ENCODE measurements around the gene JSRP1.
A peak's percentile ranks its signal among the peaks of the same experiment; 100 is the strongest.

The JSRP1 gene

DNA sequence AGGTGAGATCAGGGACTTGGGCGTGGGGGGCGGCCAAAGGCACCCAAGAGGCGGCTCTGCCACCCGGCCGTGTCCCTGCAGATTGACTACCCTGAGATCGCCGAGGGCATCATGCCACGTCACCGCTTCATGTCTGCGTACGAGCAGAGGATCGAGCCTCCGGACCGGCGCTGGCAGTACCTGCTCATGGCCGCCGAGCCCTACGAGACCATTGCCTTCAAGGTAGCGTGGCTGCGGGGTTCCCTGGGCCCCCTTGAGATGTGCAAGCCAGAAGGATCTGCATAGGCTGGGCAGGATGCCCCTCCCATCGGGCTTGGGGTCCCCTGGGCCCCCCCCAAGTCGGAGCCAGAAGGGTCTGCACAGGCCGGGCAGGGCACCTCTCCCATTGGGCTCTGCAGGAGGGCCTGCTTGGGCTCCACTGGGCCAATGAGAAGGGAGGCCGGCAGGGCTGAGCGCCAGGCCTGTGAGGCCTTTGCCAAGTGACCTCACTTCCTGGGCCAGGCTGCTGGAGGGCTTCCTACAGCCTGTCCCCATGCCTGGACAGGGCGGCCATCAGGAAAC, 9.3 kb downstream of the JSRP1 start:
- DNase-seq (ENCODE audit: low read depth in 3 of 3, low spot score in 1 of 3), result no peak

GRCh38 chr19:2246014-2246620, 10.1 kb downstream of the JSRP1 start:
- DNase-seq (ENCODE audit: low read depth in 3 of 3, low spot score in 1 of 3), result no peak

- no peak for DNase-seq (ENCODE audit: low read depth in 3 of 3, low spot score in 1 of 3)
Observed at GRCh38 chr19:2245273-2245672, 10.9 kb downstream of the JSRP1 start.

- no peak for DNase-seq (ENCODE audit: low read depth in 3 of 3, low spot score in 1 of 3)
Observed at GRCh38 chr19:2244486-2244885, 11.7 kb downstream of the JSRP1 start.

DNA sequence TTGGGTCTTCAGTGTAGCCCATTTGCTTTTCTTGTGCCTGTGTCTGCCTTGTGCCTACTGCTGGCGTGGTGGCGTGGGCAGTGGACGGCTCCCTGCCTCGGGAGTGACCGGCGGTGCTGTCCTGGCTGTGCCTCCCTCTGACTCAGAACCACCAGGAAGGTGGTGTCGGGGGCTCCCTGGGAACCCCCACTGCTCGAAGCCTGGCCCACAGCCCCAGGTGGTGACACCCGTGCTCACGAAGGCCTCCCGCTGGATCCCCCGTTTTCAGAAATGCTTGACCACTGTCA, 12.1 kb downstream of the JSRP1 start:
- DNase-seq (ENCODE audit: low read depth in 3 of 3, low spot score in 1 of 3), result no peak

DNA sequence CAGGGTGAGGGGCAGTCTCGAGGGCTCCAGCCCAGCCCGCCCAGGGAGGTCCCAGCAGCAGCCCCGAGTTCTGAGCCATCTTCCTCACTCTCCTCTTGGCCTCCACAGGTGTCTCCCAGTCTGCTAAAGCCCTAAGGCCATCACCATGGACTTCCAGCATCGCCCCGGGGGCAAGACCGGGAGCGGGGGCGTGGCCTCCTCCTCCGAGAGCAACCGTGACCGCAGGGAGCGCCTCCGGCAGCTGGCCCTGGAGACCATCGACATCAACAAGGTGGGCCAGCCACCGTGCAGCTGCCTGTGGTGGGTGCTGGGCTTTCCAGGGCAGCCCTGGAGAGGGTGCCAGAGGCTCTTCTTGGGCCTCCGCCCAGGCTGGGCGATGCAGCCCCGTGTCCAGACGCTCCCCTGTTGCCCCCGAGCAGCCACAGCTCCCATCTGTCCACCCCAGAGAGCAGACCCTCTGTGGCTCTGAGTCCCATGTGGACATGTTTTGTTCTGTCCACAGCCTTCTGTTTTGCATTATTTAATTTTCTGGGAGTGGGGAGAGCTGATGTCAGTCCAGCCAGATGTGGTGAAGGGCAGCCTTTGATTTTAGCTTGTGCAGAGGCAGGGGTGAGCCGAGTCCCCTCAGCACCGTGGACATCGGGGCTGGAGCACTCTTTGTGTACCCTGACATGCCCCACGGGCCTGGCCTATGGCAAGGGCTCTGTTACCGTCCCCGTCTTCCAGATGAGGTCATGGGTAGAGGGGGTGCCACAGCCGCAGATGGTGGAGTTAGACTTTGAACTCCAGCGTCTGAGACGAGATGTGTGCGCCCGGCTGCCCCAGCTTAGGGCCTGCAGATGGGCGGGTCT, 12.7 kb downstream of the JSRP1 start:
- DNase-seq (ENCODE audit: low read depth in 3 of 3, low spot score in 1 of 3), result no peak

DNA sequence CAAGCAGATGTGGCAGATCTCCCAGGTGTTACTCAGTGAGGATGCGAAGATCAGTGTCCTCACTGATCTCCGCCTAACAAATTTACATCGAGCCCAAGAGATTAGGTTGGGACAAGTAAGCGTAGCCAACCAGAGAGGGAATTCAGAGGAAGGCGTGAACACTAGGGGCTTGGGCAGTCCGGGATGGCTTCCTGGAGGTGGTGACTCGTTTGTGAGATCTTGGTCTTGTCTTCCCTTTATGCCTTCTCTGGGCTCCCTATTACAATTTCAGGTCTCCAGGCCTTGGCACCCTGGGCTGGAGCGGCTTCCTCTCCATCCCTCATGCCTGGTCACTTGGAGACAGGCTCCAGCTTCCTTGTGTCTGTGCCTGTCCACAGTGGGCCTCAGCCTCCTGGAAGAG, 13.4 kb downstream of the JSRP1 start:
- no peak for DNase-seq (ENCODE audit: low read depth in 3 of 3, low spot score in 1 of 3)

DNA sequence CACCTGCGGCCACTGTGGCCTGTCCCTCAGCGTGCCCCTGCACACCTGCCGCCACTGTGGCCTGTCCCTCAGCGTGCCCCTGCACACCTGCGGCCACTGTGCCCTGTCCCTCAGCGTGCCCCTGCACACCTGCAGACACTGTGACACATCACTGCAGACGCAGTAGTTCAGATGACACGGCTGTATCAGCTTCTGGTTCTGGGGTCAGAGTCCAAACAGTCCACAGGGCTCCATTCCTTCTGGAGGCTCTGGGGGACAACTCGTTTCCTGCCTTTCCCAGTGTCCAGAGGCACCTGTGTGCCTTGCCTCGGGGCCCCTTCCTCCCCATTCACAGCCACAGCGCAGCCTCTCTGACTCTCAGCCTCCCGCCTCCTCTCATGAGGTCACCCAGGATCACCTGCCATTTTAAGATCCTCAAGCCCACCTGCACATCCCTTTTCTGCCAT, 14.1 kb downstream of the JSRP1 start:
- no peak for DNase-seq (ENCODE audit: low read depth in 3 of 3, low spot score in 1 of 3)

DNA sequence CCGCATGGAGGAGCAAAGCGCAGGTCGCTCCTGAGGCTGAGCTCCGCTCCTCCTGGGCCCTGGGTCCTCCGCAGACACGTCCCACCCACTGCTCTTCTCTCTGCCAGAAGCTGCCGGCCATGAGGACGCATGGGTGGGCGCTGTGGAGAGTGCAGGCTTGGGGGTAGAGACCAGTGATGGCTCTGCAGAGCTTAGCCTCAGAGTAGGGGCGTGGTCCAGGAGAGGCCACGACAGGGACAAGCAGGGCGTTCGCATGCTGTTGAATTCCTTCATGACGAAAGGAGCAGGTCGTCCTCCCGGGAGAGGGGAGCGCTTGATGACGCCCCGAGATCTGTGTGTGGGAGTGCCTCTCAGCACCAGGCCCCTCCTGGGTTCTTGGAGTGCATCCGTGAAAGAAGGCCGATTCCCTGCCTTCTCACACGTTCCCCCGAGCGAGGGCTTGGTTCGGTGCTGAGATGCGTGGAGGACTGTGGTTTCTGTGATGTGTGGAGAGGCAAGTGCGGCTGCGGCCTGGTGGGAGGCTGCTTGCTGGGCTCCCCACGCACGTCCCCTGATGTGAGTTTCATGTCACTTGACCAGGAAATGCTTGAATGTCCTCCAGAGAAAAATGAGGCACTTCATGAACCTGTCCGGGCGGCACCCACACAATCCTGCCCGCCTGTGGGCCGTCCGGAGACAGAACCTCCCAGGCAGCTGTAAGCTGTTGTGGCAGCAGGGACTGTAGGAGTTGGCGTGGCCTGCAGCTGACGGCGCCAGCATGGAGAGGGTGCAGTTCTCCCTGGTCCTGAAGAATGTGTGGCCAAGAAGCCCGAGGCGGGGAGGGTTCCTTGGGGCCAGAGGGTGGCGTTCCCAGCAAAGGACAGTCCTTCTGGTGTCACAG, 15.1 kb downstream of the JSRP1 start:
- DNase-seq (ENCODE audit: low read depth in 3 of 3, low spot score in 1 of 3), result no peak

DNA sequence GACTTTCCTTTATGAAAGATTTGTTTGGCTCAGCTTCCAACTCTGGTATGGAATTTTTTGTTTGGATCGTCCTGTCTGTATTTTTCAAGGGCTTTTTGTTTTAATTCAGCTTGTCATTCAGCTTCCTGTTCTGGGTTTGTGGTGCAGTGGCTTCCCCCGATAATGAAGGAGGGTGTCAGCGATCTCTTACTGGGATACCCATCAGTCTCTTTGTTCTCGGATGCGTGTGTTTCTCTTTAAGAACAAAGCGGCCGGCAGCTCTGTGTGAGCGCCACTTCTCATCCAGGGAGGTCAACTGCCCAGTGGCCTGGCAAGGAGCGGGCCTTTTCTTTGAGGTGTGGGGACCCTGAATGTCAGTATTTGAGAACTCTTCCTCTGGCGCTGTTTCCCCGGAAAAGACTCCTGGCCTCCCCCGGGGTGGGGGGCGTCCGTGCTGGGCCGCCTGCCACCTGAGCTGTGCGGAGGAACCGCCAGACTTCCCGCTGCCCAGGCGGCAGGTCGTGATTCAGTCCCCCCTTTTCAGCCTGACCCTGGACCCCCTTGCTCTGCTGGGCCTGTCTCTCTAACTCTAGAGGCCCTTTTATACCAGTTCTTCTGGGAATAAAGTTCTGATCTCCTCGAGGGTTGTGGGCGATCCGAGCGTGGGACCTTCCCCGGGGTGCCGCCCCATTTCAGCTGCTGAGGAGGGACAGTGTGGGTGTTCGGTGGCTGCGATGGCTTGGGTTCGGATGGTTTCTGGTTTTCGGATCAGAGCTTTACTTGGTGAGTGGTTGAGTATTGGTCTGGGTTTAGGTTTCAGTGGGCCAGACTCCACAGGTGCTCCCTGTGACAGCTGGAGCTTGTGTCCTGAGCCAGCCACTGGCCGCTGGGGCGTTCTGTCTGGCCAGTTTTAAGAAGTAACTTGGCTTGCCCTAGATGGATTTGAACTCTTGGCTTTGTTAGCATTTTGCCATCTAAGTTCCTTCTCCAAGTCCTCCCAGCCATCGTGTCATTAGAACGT, 16.1 kb downstream of the JSRP1 start:
- peak in 1 of 3 donors; percentile 11 for DNase-seq (ENCODE audit: low read depth in 3 of 3, low spot score in 1 of 3)

DNA sequence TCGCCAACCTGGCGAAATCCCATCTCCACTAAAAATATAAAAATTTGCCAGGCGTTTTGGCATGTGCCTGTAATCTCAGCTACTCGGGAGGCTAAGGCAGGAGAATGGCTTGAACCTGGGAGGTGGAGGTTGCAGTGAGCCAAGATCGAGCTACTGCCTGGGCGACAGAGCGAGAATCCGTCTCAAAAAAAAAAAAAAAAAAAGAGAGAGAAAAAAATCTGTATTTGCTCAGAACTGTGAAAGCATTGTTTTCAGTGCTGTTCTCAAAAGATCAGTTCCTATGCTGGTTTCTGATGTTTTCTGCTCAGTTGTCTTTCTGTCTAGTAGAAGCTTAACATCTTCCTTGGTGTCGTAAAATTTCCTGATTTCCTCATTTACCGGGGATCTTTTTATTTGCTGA, 17.0 kb downstream of the JSRP1 start:
- DNase-seq (ENCODE audit: low read depth in 3 of 3, low spot score in 1 of 3), result no peak

- no peak for DNase-seq (ENCODE audit: low read depth in 3 of 3, low spot score in 1 of 3)
Observed at GRCh38 chr19:2237869-2238153, 18.4 kb downstream of the JSRP1 start.

- no peak for DNase-seq (ENCODE audit: low read depth in 3 of 3, low spot score in 1 of 3)
Observed at GRCh38 chr19:2237051-2237868, 19.0 kb downstream of the JSRP1 start.

DNA sequence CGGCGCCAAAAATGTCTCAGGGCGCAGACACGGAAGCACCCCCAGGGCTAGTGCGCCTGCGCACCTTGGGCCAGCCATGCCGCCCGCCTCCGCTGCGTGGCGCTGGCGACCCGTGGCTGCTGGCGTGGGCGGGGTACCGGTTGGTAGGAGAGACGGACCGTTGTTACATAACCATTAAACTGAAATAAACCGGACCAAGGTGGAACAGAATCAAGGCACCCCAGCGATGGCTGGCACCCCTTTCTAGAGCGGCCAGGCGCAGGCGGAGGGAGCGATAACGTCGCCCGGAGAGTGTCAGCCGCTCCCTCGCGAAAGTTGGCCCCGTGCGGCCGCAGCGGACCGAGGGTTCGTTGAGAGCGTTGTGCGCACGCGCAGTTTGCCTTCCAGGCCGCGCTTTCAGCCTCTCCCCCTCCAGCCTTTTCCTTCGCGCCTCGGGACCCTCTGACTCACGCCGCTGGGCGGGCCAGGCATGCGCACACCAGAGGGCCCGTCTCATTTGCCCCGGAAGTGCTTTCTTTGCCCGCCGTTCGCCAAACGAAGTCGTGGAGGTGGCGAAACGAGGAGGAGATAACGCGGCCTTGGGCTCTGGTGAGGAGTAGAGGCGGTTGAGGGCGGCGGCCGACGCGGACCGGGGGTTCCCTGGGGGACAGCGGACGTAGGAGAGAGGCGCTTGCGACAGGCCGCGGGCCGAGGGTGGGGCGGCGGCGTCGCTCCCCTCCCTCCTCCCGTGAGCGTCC, 19.7 kb downstream of the JSRP1 start, which contains the start of the genes PLEKHJ1 and SF3A2:
Gene PLEKHJ1, minus strand, starts transcription at position 16 of the 737 bp plus-strand sequence. CDS start 81 bp downstream, outside the sequence.
Gene SF3A2, plus strand, starts transcription at position 511 of the 737 bp plus-strand sequence. CDS start 6,595 bp downstream, outside the sequence.
- DNase-seq (ENCODE audit: low read depth in 3 of 3, low spot score in 1 of 3), result peak; percentile 95 to 99 (median 98)

DNA sequence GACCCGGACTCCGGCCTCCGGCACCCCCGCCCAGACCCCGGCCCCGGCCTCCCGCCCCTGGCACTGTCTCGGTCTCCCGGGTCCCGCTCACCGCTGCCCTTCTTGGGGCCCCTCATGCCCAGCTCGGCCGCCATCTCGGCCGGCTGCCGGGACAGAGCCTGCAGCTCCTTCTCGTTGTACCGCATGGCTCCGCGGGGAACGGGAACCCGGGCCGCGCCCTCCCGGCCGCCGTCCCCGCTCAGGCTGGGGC, 20.2 kb downstream of the JSRP1 start:
- DNase-seq (ENCODE audit: low read depth in 3 of 3, low spot score in 1 of 3), result no peak

DNA sequence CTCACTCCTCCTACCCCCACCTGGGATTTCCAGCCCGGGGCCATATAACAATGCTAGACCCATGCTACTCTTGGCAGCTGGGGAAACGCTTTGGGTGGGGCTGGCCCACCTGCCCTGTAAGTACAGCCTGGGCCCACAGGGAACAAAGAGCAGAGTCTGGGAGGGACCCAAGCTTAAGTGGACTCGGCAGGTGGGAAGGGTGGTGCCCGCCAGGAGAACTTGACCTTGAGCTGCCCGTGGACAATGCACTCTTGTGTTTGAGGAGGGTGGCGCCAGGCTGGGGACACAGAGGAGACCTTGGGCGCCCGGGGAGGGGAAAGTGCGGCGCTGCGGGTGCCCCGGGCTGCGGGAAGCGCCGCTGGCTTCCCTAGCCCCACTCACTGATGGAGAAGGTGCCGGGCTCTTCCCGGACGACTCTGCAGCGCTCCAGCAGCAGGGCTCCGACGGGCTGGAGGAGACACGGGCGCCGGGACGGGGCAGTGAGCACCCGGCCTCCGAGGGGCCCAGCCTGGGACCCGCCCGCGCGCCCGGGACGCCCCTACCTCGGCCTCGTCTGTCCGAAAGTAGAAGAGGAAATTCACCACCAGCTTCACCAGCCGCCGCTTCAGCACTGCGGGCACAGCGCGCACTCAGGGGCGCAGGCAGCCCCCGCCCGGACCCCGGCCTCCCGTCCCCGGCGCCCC, 20.7 kb downstream of the JSRP1 start:
- DNase-seq (ENCODE audit: low read depth in 3 of 3, low spot score in 1 of 3), result no peak

DNA sequence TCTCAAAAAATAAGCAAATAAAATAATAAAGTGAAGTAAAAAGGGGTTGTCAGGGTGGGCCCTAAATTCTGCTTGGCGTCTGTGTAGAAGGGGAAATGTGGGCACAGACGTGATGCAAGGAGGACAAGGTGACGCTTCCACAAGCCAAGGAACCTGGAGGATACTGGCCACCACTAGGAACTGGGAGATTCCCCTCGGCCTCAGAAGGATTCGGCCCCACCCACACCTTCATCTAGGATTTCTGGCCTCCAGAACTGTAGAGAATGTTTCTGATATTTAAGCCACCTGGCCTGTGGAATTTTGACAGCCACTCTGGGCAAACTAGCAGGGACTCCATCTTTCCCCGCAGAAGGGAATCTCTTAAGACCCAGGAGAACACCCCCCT, 21.2 kb downstream of the JSRP1 start:
- no peak for DNase-seq (ENCODE audit: low read depth in 3 of 3, low spot score in 1 of 3)

DNA sequence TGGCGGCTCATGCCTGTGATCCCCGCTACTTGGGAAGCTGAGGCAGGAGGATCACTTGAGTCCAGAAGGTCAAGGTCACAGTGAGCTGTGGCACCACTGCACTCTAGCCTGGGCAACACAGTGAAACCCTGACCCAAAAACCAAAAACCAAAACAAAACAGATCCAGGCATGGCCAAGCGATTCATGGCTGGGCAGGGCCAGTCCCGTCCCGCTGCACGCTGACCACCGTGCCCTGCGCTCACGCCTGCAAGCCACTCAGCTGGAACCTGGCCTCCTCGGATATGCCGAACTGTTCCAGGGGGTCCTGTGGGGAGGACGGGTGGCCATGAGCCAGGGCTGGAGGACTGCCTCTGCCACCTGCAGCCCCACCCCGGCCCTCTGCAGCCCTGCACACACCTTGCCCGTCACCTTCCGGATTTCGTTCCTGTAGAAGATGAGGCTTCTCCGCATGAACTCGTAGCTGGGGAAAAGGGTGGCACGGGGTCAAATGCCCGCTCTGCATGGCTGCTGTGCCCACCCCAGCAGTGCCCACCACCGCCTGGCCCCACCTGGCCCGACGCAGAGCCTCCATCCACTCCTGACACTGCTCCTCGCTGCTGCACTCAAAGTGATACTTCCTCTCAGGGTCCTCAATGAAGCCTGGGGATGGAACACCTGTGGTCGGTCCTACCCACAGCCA, 22.5 kb downstream of the JSRP1 start:
- no peak for DNase-seq (ENCODE audit: low read depth in 3 of 3, low spot score in 1 of 3)
